Osteocyte (in vitro differentiated cells): ENCODE data around the gene TFF2. TPM values are rescaled to one million over a fixed set of nuclear protein-coding genes. Genes with fewer than 3 reads are reported as not detected.

ENCODE experiments used
- DNase-seq: peaks from one replicate; pipeline ENCODE4 v3.0.0; 2021; ENCODE audit warnings: mixed read lengths; ENCODE audit not compliant: unreplicated experiment; ENCODE audit errors: extremely low spot score
- H3K27ac Mint-ChIP-seq: one replicate; pipeline ENCODE4 v1.8.0; 2021; ENCODE audit warnings: mild to moderate bottlenecking, mixed read lengths; ENCODE audit not compliant: unreplicated experiment
- H3K27me3 Mint-ChIP-seq: one replicate; pipeline ENCODE4 v1.8.0; 2021; ENCODE audit warnings: mixed read lengths; ENCODE audit not compliant: unreplicated experiment
- H3K36me3 Mint-ChIP-seq: one replicate; pipeline ENCODE4 v1.8.0; 2021; ENCODE audit warnings: mixed read lengths; ENCODE audit not compliant: unreplicated experiment
- H3K4me1 Mint-ChIP-seq: one replicate; pipeline ENCODE4 v1.8.0; 2021; ENCODE audit warnings: mixed read lengths; ENCODE audit not compliant: unreplicated experiment
- H3K4me3 Mint-ChIP-seq: one replicate; pipeline ENCODE4 v1.8.0; 2021; ENCODE audit warnings: mild to moderate bottlenecking, moderate library complexity, mixed read lengths; ENCODE audit not compliant: unreplicated experiment
- H3K9me3 Mint-ChIP-seq: one replicate; pipeline ENCODE4 v1.8.0; 2021; ENCODE audit warnings: mixed read lengths; ENCODE audit not compliant: unreplicated experiment
- total RNA-seq: library from RNA; stranded (reverse); gene quantifications from 2 replicates; pipeline ENCODE4 v1.2.1, GENCODE V29; 2021
- TF ChIP-seq, protein P1 (sequence below): fragments of 200-600 bp; sonication (generic); IDR thresholded peaks from 2 replicates; pipeline ENCODE4 v1.5.0; 2021; ENCODE audit warnings: antibody characterized with exemption, mild to moderate bottlenecking, moderate library complexity

TFF2 gene
- total RNA-seq, 1 donor from 2014 or later: not detected

DNA sequence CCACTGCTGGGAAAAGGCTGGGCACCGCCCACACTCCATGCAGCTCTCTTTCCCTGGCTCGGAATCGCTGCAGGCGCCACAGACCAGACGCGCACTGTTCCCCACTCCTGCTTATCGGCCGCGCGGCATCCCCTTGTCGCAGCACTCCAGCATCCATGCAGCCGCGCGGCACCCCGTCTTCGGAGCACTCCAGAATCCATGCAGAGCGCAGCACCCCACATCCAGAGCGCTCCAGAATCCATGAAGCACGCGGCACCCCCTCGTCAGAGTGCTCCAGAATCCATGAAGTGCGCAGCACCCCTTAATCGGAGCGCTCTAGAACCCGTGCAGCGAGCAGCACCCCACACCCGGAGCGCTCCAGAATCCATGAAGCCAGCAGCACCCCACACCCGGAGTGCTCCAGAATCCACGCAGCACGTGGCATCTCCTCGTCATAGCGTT, 45.1 kb downstream of the TFF2 start:
- TF ChIP-seq, protein P1, sequence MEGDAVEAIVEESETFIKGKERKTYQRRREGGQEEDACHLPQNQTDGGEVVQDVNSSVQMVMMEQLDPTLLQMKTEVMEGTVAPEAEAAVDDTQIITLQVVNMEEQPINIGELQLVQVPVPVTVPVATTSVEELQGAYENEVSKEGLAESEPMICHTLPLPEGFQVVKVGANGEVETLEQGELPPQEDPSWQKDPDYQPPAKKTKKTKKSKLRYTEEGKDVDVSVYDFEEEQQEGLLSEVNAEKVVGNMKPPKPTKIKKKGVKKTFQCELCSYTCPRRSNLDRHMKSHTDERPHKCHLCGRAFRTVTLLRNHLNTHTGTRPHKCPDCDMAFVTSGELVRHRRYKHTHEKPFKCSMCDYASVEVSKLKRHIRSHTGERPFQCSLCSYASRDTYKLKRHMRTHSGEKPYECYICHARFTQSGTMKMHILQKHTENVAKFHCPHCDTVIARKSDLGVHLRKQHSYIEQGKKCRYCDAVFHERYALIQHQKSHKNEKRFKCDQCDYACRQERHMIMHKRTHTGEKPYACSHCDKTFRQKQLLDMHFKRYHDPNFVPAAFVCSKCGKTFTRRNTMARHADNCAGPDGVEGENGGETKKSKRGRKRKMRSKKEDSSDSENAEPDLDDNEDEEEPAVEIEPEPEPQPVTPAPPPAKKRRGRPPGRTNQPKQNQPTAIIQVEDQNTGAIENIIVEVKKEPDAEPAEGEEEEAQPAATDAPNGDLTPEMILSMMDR: no peak
- Mint-ChIP-seq H3K36me3 (no peaks in the 10 kb centered on the region), H3K27me3 (peaks cover 23% of the 10 kb centered on the region), H3K27ac (no peak overlapping the region), H3K9me3 (no peaks in the 10 kb centered on the region), H3K4me1 (peaks cover 11% of the 10 kb centered on the region), H3K4me3 (no peak overlapping the region)
- no peak for DNase-seq

GRCh38 chr21:42304556-42305454, 46.0 kb downstream of the TFF2 start:
- TF ChIP-seq, protein P1: no peak
- Mint-ChIP-seq H3K27me3 (peaks cover 23% of the 10 kb centered on the region), H3K27ac (no peak overlapping the region), H3K9me3 (no peaks in the 10 kb centered on the region), H3K36me3 (no peaks in the 10 kb centered on the region), H3K4me1 (peaks cover 5% of the 10 kb centered on the region), H3K4me3 (no peak overlapping the region)
- no peak for DNase-seq

- peaks cover 27% of the 10 kb centered on the region for H3K27me3 Mint-ChIP-seq
- H3K27ac Mint-ChIP-seq: no peak overlapping the region
- TF ChIP-seq, protein P1: no peak
- no peaks in the 10 kb centered on the region for H3K4me1 Mint-ChIP-seq
- H3K9me3 Mint-ChIP-seq: no peaks in the 10 kb centered on the region
- no peaks in the 10 kb centered on the region for H3K36me3 Mint-ChIP-seq
- no peak for DNase-seq
- H3K4me3 Mint-ChIP-seq: no peak overlapping the region
These were observed 47.4 kb downstream of the TFF2 start for GRCh38 chr21:42303443-42303842.

- no peaks in the 10 kb centered on the region for H3K9me3 Mint-ChIP-seq
- no peaks in the 10 kb centered on the region for H3K4me1 Mint-ChIP-seq
- no peaks in the 10 kb centered on the region for H3K36me3 Mint-ChIP-seq
These were observed 48.0 kb downstream of the TFF2 start for GRCh38 chr21:42302794-42303193.

More at GRCh38 chr21:42302794-42303193, 48.0 kb downstream of the TFF2 start:
- TF ChIP-seq, protein P1: no peak
- DNase-seq: no peak
- peaks cover 34% of the 10 kb centered on the region for H3K27me3 Mint-ChIP-seq
- no peak overlapping the region for H3K27ac Mint-ChIP-seq
- H3K4me3 Mint-ChIP-seq: no peak overlapping the region
